Muscle of leg (tissue), 11 donors: ENCODE measurements around the gene MXRA8. TPM values are rescaled to one million over a fixed set of nuclear protein-coding genes. Genes with fewer than 3 reads are reported as not detected.

Source experiments
- DNase-seq: peaks from one replicate; pipeline ENCODE4 v3.0.0; 2013
- H3K27ac ChIP-seq: one replicate; pipeline ENCODE4 v1.5.1; 2013; ENCODE audit warnings: mild to moderate bottlenecking, low read length, control low read depth
- H3K27me3 ChIP-seq: one replicate; pipeline ENCODE4 v1.6.1; 2013; ENCODE audit warnings: low read length; ENCODE audit not compliant: control insufficient read depth, insufficient read depth
- H3K36me3 ChIP-seq: one replicate; pipeline ENCODE4 v1.6.1; 2013; ENCODE audit warnings: low read length; ENCODE audit not compliant: control insufficient read depth, insufficient read depth
- H3K4me1 ChIP-seq: one replicate; pipeline ENCODE4 v1.6.1; 2013; ENCODE audit warnings: low read length; ENCODE audit not compliant: control insufficient read depth, insufficient read depth
- H3K4me3 ChIP-seq: one replicate; pipeline ENCODE4 v1.5.1; 2013; ENCODE audit warnings: low read length, control low read depth
- H3K9me3 ChIP-seq: replicated peaks from 2 replicates; pipeline ENCODE4 v1.6.1; 2013; ENCODE audit warnings: low read depth, low read length; ENCODE audit not compliant: control insufficient read depth
- WGBS: methylation state at CpG from one replicate; pipeline ENCODE4 v1.1.5; 2013; ENCODE audit warnings: missing lambda C conversion rate; ENCODE audit not compliant: insufficient coverage; 5-methylcytosine and 5-hydroxymethylcytosine counted together
- polyA plus RNA-seq, 8 donors: library from polyadenylated mRNA; unstranded; fragments of 120-200 nt; gene quantifications; one replicate each; pipeline versions ENCODE4 v1.2.1 to v1.2.3, GENCODE V29; 2013; ENCODE audit warnings: inconsistent platforms in 1 of 8, low replicate concordance in 1 of 8; ENCODE audit not compliant: insufficient read length in 8 of 8, insufficient read depth in 1 of 8
- total RNA-seq: library from RNA; stranded (reverse); fragments of 120-200 nt; gene quantifications from one replicate; pipeline ENCODE4 v1.2.4, GENCODE V29; 2013

Gene MXRA8
- total and polyA plus RNA-seq, 9 donors = 56.2 to 113 (median 87.9) TPM

DNA sequence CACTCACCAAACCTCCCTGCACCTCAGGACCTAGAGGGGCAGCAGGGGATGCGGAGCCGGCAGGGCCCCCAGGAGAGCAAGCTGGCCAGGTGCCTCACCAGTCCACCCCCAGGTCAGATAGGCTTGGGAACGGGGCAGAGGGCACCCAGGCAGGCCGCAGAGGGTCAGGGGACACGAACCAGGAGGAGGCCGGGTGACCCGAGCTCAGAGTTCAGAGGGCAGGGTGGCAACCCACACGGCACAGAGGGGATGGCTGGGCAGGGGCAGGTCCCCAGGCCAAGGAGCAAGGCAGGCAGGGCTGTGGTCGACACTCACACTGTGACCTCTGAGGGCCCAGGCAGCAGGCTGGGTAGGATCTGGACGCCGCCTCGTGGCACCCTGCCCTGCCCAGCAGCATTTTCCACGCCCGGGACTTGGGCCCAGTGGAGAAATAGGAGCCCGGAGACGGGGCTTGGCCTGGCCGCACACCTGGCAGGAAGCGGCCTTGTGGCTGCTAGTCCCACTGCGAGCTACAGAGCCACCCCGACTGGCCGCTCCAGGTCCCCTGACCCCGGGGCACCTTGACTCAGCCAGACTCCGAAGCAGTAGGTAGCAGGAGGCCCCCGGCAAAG is 14.4 kb downstream of the MXRA8 start:
- DNase-seq = no peak
- 84% methylated on average over 24 of the region's 24 CpGs for WGBS
- H3K9me3 ChIP-seq = no peaks in the 10 kb centered on the region
- H3K4me3 ChIP-seq = no peak overlapping the region
- H3K4me1 ChIP-seq = peaks cover 32% of the 10 kb centered on the region
- H3K27ac ChIP-seq = no peak overlapping the region
- peaks cover 28% of the 10 kb centered on the region for H3K36me3 ChIP-seq
- no peaks in the 10 kb centered on the region for H3K27me3 ChIP-seq

DNA sequence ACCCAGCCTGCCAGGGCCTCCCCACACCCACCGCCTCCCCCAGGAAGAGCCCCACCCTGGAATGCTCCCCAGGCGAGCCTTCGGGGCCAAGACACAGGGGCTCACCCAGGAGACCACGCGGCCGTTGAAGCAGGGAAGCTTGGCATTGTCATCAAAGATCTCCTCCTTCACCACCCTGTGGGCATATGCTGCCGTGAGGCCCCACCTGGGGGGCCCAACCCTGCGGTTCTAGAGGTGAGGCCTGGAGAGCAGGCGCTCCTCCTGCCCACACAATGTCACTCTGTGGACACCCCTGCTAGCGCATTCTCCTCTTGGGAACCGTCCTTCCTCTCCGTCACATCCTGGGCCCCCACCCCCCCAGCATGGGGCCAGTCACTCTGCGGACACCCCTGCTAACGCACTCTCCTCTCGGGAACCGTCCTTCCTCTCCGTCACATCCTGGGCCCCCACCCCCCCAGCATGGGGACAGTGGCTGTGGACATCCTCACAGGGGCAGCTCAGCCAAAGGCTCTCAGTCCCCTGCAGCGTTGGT is 15.7 kb downstream of the MXRA8 start:
- WGBS = 70% methylated on average over 16 of the region's 18 CpGs
- Histone ChIP-seq H3K36me3 (peaks cover 38% of the 10 kb centered on the region), H3K9me3 (no peaks in the 10 kb centered on the region), H3K27me3 (no peaks in the 10 kb centered on the region), H3K4me3 (no peak overlapping the region), H3K4me1 (peaks cover 24% of the 10 kb centered on the region), H3K27ac (no peak overlapping the region)
- DNase-seq = no peak

DNA sequence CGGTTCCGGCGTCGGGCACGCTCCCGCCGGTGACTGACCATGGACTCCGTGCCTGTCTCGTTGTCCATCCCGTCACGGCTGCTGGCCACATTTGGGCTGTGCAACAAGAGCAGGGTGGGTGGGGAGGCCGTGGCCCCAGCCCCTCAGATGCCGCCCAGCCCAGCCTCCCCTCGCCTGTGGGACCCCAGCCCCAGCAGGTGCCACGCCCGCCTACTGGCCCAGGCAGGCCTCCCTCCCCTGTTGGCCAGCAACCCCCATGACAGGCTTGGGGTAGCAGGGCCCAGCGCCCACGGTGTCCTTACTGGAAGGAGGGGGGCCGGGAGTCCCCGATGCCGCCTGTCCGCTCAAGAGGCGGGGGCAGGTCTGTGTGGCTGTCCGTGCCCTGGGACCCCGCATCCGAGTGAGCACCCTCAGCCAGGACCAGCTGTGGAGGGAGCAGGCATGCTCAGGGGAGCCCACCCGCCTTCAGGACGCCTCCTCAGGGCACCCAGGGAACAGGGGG is 16.2 kb downstream of the MXRA8 start:
- no peaks in the 10 kb centered on the region for H3K9me3 ChIP-seq
- H3K4me1 ChIP-seq = peaks cover 19% of the 10 kb centered on the region
- H3K36me3 ChIP-seq = peaks cover 43% of the 10 kb centered on the region
- no peak for DNase-seq
- 89% methylated on average over 19 of the region's 28 CpGs for WGBS
- no peak overlapping the region for H3K4me3 ChIP-seq
- no peak overlapping the region for H3K27ac ChIP-seq
- no peaks in the 10 kb centered on the region for H3K27me3 ChIP-seq

DNA sequence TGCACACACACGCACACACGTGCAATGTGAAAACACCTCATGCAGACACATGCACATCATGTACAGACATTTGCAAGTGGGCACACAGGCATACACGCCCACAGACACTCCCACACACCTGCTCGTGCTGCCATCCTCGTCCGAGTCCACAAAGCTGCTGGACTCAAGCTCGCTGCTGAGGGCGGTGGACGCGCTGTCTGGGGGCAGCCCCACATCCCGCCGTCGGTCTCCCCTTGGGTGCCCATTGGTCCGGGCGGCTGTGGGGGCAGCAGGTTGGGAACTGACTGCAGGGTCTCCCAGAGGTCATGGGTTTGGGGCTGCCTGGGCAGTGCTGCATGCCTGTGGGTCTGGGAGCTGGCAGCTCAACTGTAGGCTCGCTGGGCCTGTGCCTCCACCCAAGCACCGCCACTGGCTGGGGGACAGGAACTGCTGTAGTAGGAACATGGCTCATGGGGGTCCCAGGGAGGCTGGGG is 16.8 kb downstream of the MXRA8 start:
- Histone ChIP-seq H3K9me3 (no peaks in the 10 kb centered on the region), H3K4me1 (peaks cover 13% of the 10 kb centered on the region), H3K4me3 (no peak overlapping the region), H3K36me3 (peaks cover 43% of the 10 kb centered on the region), H3K27ac (no peak overlapping the region), H3K27me3 (no peaks in the 10 kb centered on the region)
- DNase-seq = no peak
- 87% methylated on average over 17 of the region's 17 CpGs for WGBS

DNA sequence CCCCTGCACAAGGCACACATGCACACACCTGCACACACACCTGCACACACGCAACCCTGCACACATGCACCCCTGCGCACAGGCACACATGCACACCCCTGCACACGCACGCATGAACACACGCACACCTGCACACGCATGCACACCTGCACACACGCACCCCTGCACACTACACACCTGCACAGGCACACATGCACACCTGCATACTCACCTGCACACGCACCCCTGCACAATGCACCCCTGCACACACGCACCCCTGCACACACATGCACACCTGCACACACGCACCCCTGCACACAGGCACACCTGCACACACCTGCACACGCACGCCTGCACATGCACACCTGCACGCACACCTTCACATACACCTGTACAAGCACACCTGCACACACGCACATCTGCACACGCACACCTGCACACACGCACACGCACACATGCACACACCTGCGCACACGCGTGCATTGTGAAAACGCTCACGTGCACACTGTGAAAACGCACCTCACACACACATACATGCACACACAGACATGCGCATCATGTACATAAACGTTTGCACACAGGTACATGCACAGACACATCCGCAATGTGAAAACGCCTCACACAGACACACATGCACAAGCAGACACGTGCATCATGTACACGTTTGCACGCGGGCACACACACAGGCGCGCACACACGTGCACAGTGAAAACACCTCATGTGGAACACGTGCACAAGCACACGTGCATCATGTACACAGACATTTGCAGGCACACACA is 17.4 kb downstream of the MXRA8 start:
- no peaks in the 10 kb centered on the region for H3K27me3 ChIP-seq
- no peak for DNase-seq
- 94% methylated on average over 36 of the region's 36 CpGs for WGBS
- no peaks in the 10 kb centered on the region for H3K9me3 ChIP-seq
- H3K4me1 ChIP-seq = peaks cover 7% of the 10 kb centered on the region
- no peak overlapping the region for H3K4me3 ChIP-seq
- no peak overlapping the region for H3K27ac ChIP-seq
- peaks cover 45% of the 10 kb centered on the region for H3K36me3 ChIP-seq

DNA sequence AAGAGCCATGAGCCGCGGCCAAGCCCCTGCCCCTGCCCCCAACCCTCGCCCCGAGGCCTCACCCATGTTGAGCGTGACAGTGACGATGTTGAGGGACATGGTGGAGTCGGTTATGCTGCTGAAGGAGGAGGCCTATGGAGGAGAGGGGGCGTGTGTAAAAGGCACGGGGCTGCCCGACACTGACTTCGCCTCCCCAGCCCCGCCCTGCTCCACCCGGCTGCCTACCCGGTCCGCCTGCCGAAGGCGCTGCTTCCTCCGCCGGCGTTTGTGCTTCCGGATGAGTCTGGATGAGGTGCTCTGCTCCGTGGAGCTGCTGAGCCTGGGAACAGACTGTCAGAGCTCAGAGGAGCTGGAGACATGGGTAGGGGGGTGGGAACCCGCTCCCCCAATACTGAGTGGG is 18.2 kb downstream of the MXRA8 start:
- Histone ChIP-seq H3K4me1 (peaks cover under 1% of the 10 kb centered on the region), H3K9me3 (no peaks in the 10 kb centered on the region), H3K4me3 (no peak overlapping the region), H3K27me3 (no peaks in the 10 kb centered on the region), H3K36me3 (peaks cover 52% of the 10 kb centered on the region), H3K27ac (no peak overlapping the region)
- DNase-seq = no peak
- WGBS = 83% methylated on average over 21 of the region's 23 CpGs

DNA sequence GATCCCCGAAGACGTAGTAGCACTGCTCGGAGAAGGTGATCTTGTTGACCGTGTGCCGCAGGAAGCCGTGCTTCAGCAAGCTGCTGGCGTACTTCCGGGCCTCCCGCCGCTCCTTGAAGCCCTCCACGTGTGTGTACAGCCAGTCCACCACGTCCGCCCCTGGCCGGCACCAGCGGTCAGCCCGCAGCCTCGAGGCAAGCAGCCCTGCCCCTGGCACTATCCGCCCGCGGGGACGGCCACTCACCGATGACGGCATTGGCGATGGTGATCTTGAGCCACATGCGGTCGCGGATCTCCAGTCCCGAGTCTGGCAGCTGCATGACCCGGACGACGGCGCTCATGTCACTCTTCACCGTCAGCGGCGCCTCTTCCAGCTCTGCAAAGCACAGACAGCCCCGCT is 20.1 kb downstream of the MXRA8 start:
- Histone ChIP-seq H3K36me3 (peaks cover 53% of the 10 kb centered on the region), H3K4me3 (no peak overlapping the region), H3K9me3 (no peaks in the 10 kb centered on the region), H3K27ac (no peak overlapping the region), H3K27me3 (no peaks in the 10 kb centered on the region), H3K4me1 (no peaks in the 10 kb centered on the region)
- WGBS = 92% methylated on average over 36 of the region's 36 CpGs
- no peak for DNase-seq

DNA sequence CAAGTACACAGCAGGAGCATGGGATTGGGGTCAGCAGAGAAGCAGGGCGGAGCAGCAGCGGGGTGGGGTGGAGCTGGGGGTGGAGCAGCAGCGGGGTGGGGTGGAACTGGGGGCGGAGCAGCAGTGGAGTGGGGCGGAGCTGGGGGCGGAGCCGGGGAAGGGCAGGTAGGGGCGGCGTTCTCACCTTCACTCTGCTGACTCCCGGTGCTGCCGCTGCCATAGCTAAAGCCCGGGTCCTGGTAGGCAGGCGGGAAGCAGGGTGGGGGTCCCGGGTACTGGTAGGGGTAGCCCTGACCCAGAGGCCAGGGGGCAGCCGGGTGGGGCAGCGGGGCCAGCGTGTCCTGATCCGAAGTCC is 20.6 kb downstream of the MXRA8 start:
- H3K9me3 ChIP-seq = no peaks in the 10 kb centered on the region
- H3K4me3 ChIP-seq = no peak overlapping the region
- H3K4me1 ChIP-seq = no peaks in the 10 kb centered on the region
- 64% methylated on average over 15 of the region's 18 CpGs for WGBS
- H3K27me3 ChIP-seq = no peaks in the 10 kb centered on the region
- H3K27ac ChIP-seq = no peak overlapping the region
- no peak for DNase-seq
- H3K36me3 ChIP-seq = peaks cover 53% of the 10 kb centered on the region

DNA sequence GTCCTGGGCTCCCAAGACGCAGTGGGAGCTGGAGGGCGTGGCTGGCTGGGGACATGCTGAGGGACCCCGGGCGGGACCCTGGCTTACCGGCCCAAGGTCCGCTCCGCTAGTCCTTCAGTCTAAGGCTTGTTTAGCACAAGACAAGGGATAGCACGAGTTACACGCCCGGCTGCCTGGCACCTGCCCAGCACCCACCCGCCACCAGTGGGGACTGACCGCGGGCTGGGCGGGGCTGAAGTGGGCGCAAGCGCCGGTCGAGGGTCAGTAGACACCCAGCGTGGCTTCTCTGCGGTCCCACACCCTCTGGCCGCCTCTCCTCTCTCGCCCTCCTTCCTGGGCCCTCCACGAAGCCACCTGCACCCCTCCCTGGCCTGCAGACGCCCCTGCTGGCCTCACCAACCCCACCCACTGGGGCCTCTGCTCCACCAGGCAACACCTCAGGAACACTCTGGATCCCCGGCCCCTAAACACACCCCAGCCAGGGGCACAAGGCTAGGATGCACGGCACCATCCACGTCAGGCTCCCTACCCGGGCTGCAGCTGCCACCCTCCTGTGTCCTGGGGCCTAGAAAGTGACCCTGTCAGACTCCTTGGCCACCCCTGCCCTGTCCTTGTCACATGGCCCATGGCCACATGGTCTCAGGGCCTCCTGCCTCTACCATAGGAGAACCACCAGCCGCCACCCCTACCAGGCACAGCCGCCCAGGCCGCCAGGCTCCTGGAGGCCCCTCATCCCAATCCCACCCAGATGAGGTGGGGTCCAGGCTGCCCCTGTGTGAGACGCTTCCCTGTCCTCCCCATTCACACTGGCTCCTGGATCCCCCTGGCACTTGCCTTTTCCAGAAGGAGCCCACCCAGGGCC is 21.2 kb downstream of the MXRA8 start:
- DNase-seq = no peak
- 88% methylated on average over 30 of the region's 32 CpGs for WGBS
- no peaks in the 10 kb centered on the region for H3K4me1 ChIP-seq
- H3K9me3 ChIP-seq = no peaks in the 10 kb centered on the region
- H3K4me3 ChIP-seq = no peak overlapping the region
- H3K27ac ChIP-seq = no peak overlapping the region
- peaks cover 53% of the 10 kb centered on the region for H3K36me3 ChIP-seq
- H3K27me3 ChIP-seq = no peaks in the 10 kb centered on the region

DNA sequence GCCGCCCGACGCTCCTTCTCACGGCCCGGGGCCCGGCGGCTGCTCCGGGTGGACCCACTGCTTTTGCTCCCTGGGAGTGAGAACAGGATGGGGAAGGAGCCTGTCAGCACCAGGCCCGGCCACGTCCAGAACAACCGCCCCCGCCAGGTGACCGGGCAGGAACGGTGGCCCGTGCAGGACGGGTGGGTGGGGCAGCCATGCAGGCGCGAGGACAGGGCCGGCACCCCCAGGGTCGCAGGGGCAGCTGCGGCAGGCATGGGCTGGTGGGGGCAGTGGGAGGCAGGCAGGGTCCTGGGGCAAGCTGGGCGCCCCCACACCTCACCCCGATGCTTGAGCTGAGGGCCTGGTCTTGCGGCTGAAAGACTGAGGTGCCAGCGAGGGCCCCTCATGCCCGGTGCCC is 21.9 kb downstream of the MXRA8 start:
- peaks cover 3% of the 10 kb centered on the region for H3K4me1 ChIP-seq
- peaks cover 48% of the 10 kb centered on the region for H3K36me3 ChIP-seq
- no peak overlapping the region for H3K27ac ChIP-seq
- H3K27me3 ChIP-seq = no peaks in the 10 kb centered on the region
- WGBS = 90% methylated on average over 22 of the region's 26 CpGs
- no peak for DNase-seq
- H3K9me3 ChIP-seq = no peaks in the 10 kb centered on the region
- H3K4me3 ChIP-seq = no peak overlapping the region
